OCI-LY1 (cell line): ENCODE measurements around the gene THAP2.

Experiments used
- H2AFZ ChIP-seq: fragments of 200-600 bp; sonication (generic), shearing (Covaris generic); 2 replicates; pipeline ENCODE4 v1.6.0; 2014; ENCODE audit warnings: antibody characterized with exemption, mild to moderate bottlenecking, low read length
- H3F3A ChIP-seq: fragments of 200-600 bp; sonication (generic), shearing (Covaris generic); 2 replicates; pipeline ENCODE4 v1.6.0; 2014; ENCODE audit warnings: mild to moderate bottlenecking, antibody characterized with exemption, low read length, moderate library complexity; ENCODE audit not compliant: insufficient read depth
- H3K27ac ChIP-seq: fragments of 200-600 bp; sonication (generic); 2 replicates; pipeline ENCODE4 v1.5.1; 2014; ENCODE audit warnings: low read length, mixed run types, mild to moderate bottlenecking, low read depth; ENCODE audit not compliant: poor library complexity, severe bottlenecking
- H3K27me3 ChIP-seq: fragments of 200-600 bp; sonication (generic); 2 replicates; pipeline ENCODE4 v1.6.0; 2014; ENCODE audit warnings: antibody characterized with exemption, mild to moderate bottlenecking, low read length, moderate library complexity; ENCODE audit not compliant: insufficient read depth
- H3K36me3 ChIP-seq: fragments of 200-600 bp; sonication (generic); 2 replicates; pipeline ENCODE4 v1.6.1; 2014; ENCODE audit warnings: mild to moderate bottlenecking, antibody characterized with exemption, low read length, moderate library complexity, mixed read lengths; ENCODE audit not compliant: insufficient read depth
- H3K4me1 ChIP-seq: fragments of 200-600 bp; sonication (generic); 2 replicates; pipeline ENCODE4 v1.5.1; 2014; ENCODE audit warnings: mild to moderate bottlenecking, low read length, moderate library complexity; ENCODE audit not compliant: insufficient read depth, severe bottlenecking
- H3K4me2 ChIP-seq: fragments of 200-600 bp; sonication (generic), shearing (Covaris generic); 2 replicates; pipeline ENCODE4 v1.6.1; 2014; ENCODE audit warnings: low read length
- H3K4me3 ChIP-seq: fragments of 200-600 bp; sonication (generic); 2 replicates; pipeline ENCODE4 v1.5.1; 2014; ENCODE audit warnings: low read length, low read depth, mild to moderate bottlenecking, mixed read lengths; ENCODE audit not compliant: poor library complexity, severe bottlenecking
- H3K79me2 ChIP-seq: fragments of 200-600 bp; shearing (Covaris generic); 2 replicates; pipeline ENCODE4 v1.6.1; 2016; ENCODE audit warnings: mixed run types, low read length, mixed read lengths; ENCODE audit not compliant: insufficient read depth
- H3K9ac ChIP-seq: fragments of 200-600 bp; sonication (generic), shearing (Covaris generic); 2 replicates; pipeline ENCODE4 v1.6.1; 2014; ENCODE audit warnings: mild to moderate bottlenecking, low read length, mixed read lengths
- H3K9me2 ChIP-seq: fragments of 200-600 bp; sonication (generic), shearing (Covaris generic); 2 replicates; pipeline ENCODE4 v1.6.1; 2014; ENCODE audit warnings: low read depth, mild to moderate bottlenecking, low read length, mixed read lengths
- H3K9me3 ChIP-seq: fragments of 200-600 bp; shearing (Covaris generic); 2 replicates; pipeline ENCODE4 v1.6.1; 2014; ENCODE audit warnings: low read length, mixed read lengths
- H4K20me1 ChIP-seq: fragments of 200-600 bp; sonication (generic), shearing (Covaris generic); 2 replicates; pipeline ENCODE4 v1.6.0; 2016; ENCODE audit warnings: mild to moderate bottlenecking, low read length; ENCODE audit not compliant: insufficient read depth
- EZH2 ChIP-seq: fragments of 200-600 bp; sonication (generic), shearing (Covaris generic); IDR thresholded peaks from 2 replicates; pipeline ENCODE4 v1.8.0; 2017; ENCODE audit warnings: borderline replicate concordance, mixed run types, mild to moderate bottlenecking, antibody characterized with exemption, low read length, moderate library complexity, mixed read lengths
- TF ChIP-seq, protein P1 (sequence below): fragments of 200-600 bp; sonication (generic), shearing (Covaris generic); IDR thresholded peaks from 2 replicates; pipeline ENCODE4 v1.5.1; 2017; ENCODE audit warnings: mild to moderate bottlenecking, antibody characterized with exemption, low read length, moderate library complexity, mixed read lengths

The THAP2 gene

DNA sequence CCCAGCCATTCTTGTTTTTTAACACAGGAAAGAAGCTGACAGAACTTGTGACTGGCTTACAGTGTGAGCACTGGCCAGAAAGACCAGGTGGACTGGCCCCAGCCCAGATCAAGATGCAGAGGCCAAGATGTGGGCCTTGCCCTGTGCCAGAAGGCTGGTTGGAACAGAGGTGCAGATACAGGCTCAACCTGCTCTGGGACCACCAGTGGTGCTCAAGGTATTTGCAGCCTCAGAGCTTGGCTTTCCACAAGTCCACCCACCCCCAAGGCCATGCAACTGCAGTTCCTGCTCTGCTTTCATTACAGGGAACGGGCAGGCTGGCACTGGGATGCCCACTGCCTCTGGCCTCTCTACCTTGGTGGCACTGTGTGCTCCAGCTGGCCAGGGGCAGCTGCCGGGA lies 23.8 kb upstream of the THAP2 start:
- Histone ChIP-seq H3K9me3 (no peaks in the 10 kb centered on the region), H3F3A (peaks cover 4% of the 10 kb centered on the region; the same call in 1 of the 2 replicates), H3K36me3 (peaks cover 81% of the 10 kb centered on the region), H2AFZ (no peak overlapping the region), H3K27me3 (no peaks in the 10 kb centered on the region), H3K9ac (no peak overlapping the region), H3K9me2 (no peaks in the 10 kb centered on the region), H3K79me2 (no peaks in the 10 kb centered on the region), H3K4me2 (no peak overlapping the region), H3K4me3 (no peak overlapping the region), H3K27ac (no peak overlapping the region), H3K4me1 (no peaks in the 10 kb centered on the region), H4K20me1 (no peaks in the 10 kb centered on the region)
- TF ChIP-seq EZH2 = no peak
- TF ChIP-seq, protein P1, sequence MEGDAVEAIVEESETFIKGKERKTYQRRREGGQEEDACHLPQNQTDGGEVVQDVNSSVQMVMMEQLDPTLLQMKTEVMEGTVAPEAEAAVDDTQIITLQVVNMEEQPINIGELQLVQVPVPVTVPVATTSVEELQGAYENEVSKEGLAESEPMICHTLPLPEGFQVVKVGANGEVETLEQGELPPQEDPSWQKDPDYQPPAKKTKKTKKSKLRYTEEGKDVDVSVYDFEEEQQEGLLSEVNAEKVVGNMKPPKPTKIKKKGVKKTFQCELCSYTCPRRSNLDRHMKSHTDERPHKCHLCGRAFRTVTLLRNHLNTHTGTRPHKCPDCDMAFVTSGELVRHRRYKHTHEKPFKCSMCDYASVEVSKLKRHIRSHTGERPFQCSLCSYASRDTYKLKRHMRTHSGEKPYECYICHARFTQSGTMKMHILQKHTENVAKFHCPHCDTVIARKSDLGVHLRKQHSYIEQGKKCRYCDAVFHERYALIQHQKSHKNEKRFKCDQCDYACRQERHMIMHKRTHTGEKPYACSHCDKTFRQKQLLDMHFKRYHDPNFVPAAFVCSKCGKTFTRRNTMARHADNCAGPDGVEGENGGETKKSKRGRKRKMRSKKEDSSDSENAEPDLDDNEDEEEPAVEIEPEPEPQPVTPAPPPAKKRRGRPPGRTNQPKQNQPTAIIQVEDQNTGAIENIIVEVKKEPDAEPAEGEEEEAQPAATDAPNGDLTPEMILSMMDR = no peak

DNA sequence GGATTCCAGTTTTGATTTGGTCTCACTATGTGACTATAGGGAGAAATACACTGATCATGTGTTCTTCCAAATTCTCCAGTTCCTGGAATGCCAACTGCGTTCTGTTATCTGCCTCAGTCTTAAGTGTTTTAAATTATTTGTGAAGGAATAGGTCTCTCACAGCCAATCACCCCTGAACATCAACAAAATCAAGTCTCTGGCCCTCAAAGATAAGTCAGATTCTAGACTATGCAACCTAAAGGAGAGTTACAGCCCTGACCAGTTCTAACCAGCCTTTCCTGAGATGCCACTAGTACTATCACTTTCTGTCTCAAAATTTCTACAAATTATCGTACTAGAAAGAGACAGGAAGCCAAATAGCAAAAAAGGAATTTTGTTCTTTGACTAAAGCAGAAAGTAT lies 22.7 kb upstream of the THAP2 start:
- Histone ChIP-seq H3K4me2 (no peak overlapping the region), H4K20me1 (no peaks in the 10 kb centered on the region), H3K9me2 (no peaks in the 10 kb centered on the region), H3K4me3 (no peak overlapping the region), H3K9ac (no peak overlapping the region), H3K9me3 (no peaks in the 10 kb centered on the region), H3K27me3 (no peaks in the 10 kb centered on the region), H3K4me1 (no peaks in the 10 kb centered on the region), H3F3A (peaks cover 4% of the 10 kb centered on the region; the same call in 1 of the 2 replicates), H2AFZ (no peak overlapping the region), H3K36me3 (peaks cover 80% of the 10 kb centered on the region), H3K79me2 (no peaks in the 10 kb centered on the region), H3K27ac (no peak overlapping the region)
- TF ChIP-seq, protein P1 = no peak
- no peak for TF ChIP-seq EZH2

DNA sequence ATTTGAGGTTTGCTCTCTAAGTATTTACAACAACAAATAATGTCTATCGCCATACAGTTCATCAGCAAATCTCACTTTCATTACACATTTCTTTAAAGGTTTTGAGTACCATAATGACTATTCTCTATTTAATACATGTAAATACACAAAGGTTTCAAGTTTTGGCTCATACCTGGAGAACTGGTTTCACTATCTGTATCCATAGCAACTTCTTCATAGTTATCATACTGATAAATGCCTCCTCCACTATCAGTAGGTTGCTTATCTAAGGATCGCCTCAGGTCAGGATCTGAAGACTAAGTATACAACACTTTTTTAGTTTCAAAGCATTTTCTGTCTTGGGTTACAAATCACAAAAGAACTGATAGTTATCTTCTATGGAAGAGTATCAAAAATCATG lies 21.8 kb upstream of the THAP2 start:
- no peak overlapping the region for H3K9ac ChIP-seq
- H3K4me1 ChIP-seq = no peaks in the 10 kb centered on the region
- H3K9me3 ChIP-seq = no peaks in the 10 kb centered on the region
- H2AFZ ChIP-seq = no peak overlapping the region
- peaks cover 83% of the 10 kb centered on the region for H3K36me3 ChIP-seq
- no peak overlapping the region for H3K27ac ChIP-seq
- no peaks in the 10 kb centered on the region for H3K27me3 ChIP-seq
- no peaks in the 10 kb centered on the region for H4K20me1 ChIP-seq
- TF ChIP-seq, protein P1 = no peak
- TF ChIP-seq EZH2 = no peak
- H3K4me2 ChIP-seq = no peak overlapping the region
- H3K79me2 ChIP-seq = no peaks in the 10 kb centered on the region
- H3K4me3 ChIP-seq = no peak overlapping the region
- H3K9me2 ChIP-seq = no peaks in the 10 kb centered on the region
- no peaks in the 10 kb centered on the region; the same call in 1 of the 2 replicates for H3F3A ChIP-seq
